Stimulated activated memory B cell treated with anti-CD40 and anti-IgM and Interleukin-4, amounts not matched to agents 10 μg/mL and 1 μg/mL and 100 μg/mL, for 72 hours (primary cell): ENCODE results near the gene NDOR1.
A peak's percentile ranks its signal among the peaks of the same experiment; 100 is the strongest.

Experiments used
- ATAC-seq: fragments of 150-1000 bp; cut with Tn5 transposase; 2 replicates; pipeline ENCODE4 v1.10.0; 2021
- H3K27ac Mint-ChIP-seq: one replicate; pipeline ENCODE4 v1.8.0; 2022; ENCODE audit warnings: mild to moderate bottlenecking, mixed read lengths
- H3K27me3 Mint-ChIP-seq: one replicate; pipeline ENCODE4 v1.8.0; 2022; ENCODE audit warnings: mixed read lengths
- H3K36me3 Mint-ChIP-seq: one replicate; pipeline ENCODE4 v1.8.0; 2022; ENCODE audit warnings: mixed read lengths
- H3K4me1 Mint-ChIP-seq: one replicate; pipeline ENCODE4 v1.8.0; 2022; ENCODE audit warnings: mixed read lengths
- H3K4me3 Mint-ChIP-seq: one replicate; pipeline ENCODE4 v1.8.0; 2022; ENCODE audit warnings: mild to moderate bottlenecking, moderate library complexity, mixed read lengths
- H3K9me3 Mint-ChIP-seq: one replicate; pipeline ENCODE4 v1.8.0; 2022; ENCODE audit warnings: mixed read lengths

The NDOR1 gene

GRCh38 chr9:137198051-137198901 is 7.2 kb upstream of the NDOR1 start:
- H3K27me3 Mint-ChIP-seq = no peaks in the 10 kb centered on the region
- no peak overlapping the region for H3K27ac Mint-ChIP-seq
- H3K4me1 Mint-ChIP-seq = peaks cover 40% of the 10 kb centered on the region
- no peaks in the 10 kb centered on the region for H3K9me3 Mint-ChIP-seq
- H3K36me3 Mint-ChIP-seq = no peaks in the 10 kb centered on the region
- ATAC-seq = no peak
- peak overlapping the region; percentile 81 for H3K4me3 Mint-ChIP-seq

- Mint-ChIP-seq H3K36me3 (no peaks in the 10 kb centered on the region), H3K27me3 (no peaks in the 10 kb centered on the region), H3K27ac (no peak overlapping the region), H3K4me3 (peak overlapping the region; percentile 81), H3K9me3 (no peaks in the 10 kb centered on the region), H3K4me1 (peaks cover 40% of the 10 kb centered on the region)
- no peak for ATAC-seq
Measured at GRCh38 chr9:137198902-137199283, 6.6 kb upstream of the NDOR1 start.

GRCh38 chr9:137199411-137200121 is 5.9 kb upstream of the NDOR1 start:
- no peaks in the 10 kb centered on the region for H3K27me3 Mint-ChIP-seq
- peaks cover 46% of the 10 kb centered on the region for H3K4me1 Mint-ChIP-seq
- peak overlapping the region; percentile 64 for H3K27ac Mint-ChIP-seq
- no peaks in the 10 kb centered on the region for H3K9me3 Mint-ChIP-seq
- H3K4me3 Mint-ChIP-seq = peak overlapping the region; percentile 81
- H3K36me3 Mint-ChIP-seq = no peaks in the 10 kb centered on the region
- ATAC-seq = no peak

GRCh38 chr9:137200311-137201204 is 4.9 kb upstream of the NDOR1 start, which contains the start of gene TPRN:
Gene TPRN, minus strand, starts transcription at chr9:137200741. Its CDS starts 30 bp downstream, at chr9:137200711.
- Mint-ChIP-seq H3K4me1 (peaks cover 52% of the 10 kb centered on the region), H3K36me3 (peaks cover 2% of the 10 kb centered on the region), H3K27ac (peak within 1 kb of the TSS; percentile 81), H3K27me3 (no peaks in the 10 kb centered on the region), H3K9me3 (no peaks in the 10 kb centered on the region), H3K4me3 (peak within 1 kb of the TSS; percentile 85)
- ATAC-seq = peak; percentile 98

- Mint-ChIP-seq H3K9me3 (no peaks in the 10 kb centered on the region), H3K27me3 (no peaks in the 10 kb centered on the region), H3K36me3 (peaks cover 5% of the 10 kb centered on the region), H3K27ac (peak overlapping the region; percentile 81), H3K4me1 (peaks cover 60% of the 10 kb centered on the region), H3K4me3 (peak overlapping the region; percentile 85)
- ATAC-seq = no peak
Measured at GRCh38 chr9:137201205-137201868, 4.2 kb upstream of the NDOR1 start.

GRCh38 chr9:137202966-137203365 is 2.5 kb upstream of the NDOR1 start:
- H3K36me3 Mint-ChIP-seq = peaks cover 20% of the 10 kb centered on the region
- H3K9me3 Mint-ChIP-seq = no peaks in the 10 kb centered on the region
- H3K27me3 Mint-ChIP-seq = no peaks in the 10 kb centered on the region
- H3K4me3 Mint-ChIP-seq = peak overlapping the region; percentile 31
- H3K4me1 Mint-ChIP-seq = peaks cover 66% of the 10 kb centered on the region
- no peak overlapping the region for H3K27ac Mint-ChIP-seq
- no peak for ATAC-seq

- no peaks in the 10 kb centered on the region for H3K27me3 Mint-ChIP-seq
- no peak for ATAC-seq
- peaks cover 27% of the 10 kb centered on the region for H3K36me3 Mint-ChIP-seq
- peak overlapping the region; percentile 96 for H3K27ac Mint-ChIP-seq
- no peaks in the 10 kb centered on the region for H3K9me3 Mint-ChIP-seq
- peak overlapping the region; percentile 85 for H3K4me3 Mint-ChIP-seq
- peaks cover 55% of the 10 kb centered on the region for H3K4me1 Mint-ChIP-seq
Measured at GRCh38 chr9:137204731-137205125, 772 bp upstream of the NDOR1 start.

GRCh38 chr9:137206602-137207001 is 1.1 kb downstream of the NDOR1 start:
- Mint-ChIP-seq H3K27ac (peak overlapping the region; percentile 96), H3K4me1 (peaks cover 52% of the 10 kb centered on the region), H3K27me3 (no peaks in the 10 kb centered on the region), H3K4me3 (peak overlapping the region; percentile 85), H3K9me3 (no peaks in the 10 kb centered on the region), H3K36me3 (peaks cover 35% of the 10 kb centered on the region)
- ATAC-seq = no peak

GRCh38 chr9:137211532-137211931 is 6.0 kb downstream of the NDOR1 start:
- Mint-ChIP-seq H3K36me3 (peaks cover 43% of the 10 kb centered on the region), H3K27me3 (no peaks in the 10 kb centered on the region), H3K9me3 (no peaks in the 10 kb centered on the region), H3K27ac (no peak overlapping the region), H3K4me3 (no peak overlapping the region), H3K4me1 (peaks cover 18% of the 10 kb centered on the region)
- no peak for ATAC-seq

GRCh38 chr9:137212520-137212919 is 7.0 kb downstream of the NDOR1 start:
- Mint-ChIP-seq H3K4me3 (no peak overlapping the region), H3K9me3 (no peaks in the 10 kb centered on the region), H3K36me3 (peaks cover 40% of the 10 kb centered on the region), H3K27me3 (no peaks in the 10 kb centered on the region), H3K27ac (no peak overlapping the region), H3K4me1 (peaks cover 8% of the 10 kb centered on the region)
- ATAC-seq = no peak

GRCh38 chr9:137213160-137214060 is 7.9 kb downstream of the NDOR1 start:
- no peaks in the 10 kb centered on the region for H3K27me3 Mint-ChIP-seq
- no peaks in the 10 kb centered on the region for H3K9me3 Mint-ChIP-seq
- H3K4me1 Mint-ChIP-seq = peaks cover 5% of the 10 kb centered on the region
- peaks cover 37% of the 10 kb centered on the region for H3K36me3 Mint-ChIP-seq
- no peak for ATAC-seq
- H3K27ac Mint-ChIP-seq = no peak overlapping the region
- H3K4me3 Mint-ChIP-seq = no peak overlapping the region

GRCh38 chr9:137214620-137215019 is 9.1 kb downstream of the NDOR1 start:
- Mint-ChIP-seq H3K27ac (no peak overlapping the region), H3K9me3 (no peaks in the 10 kb centered on the region), H3K4me3 (no peak overlapping the region), H3K4me1 (peaks cover 5% of the 10 kb centered on the region), H3K27me3 (no peaks in the 10 kb centered on the region), H3K36me3 (peaks cover 31% of the 10 kb centered on the region)
- ATAC-seq = no peak

GRCh38 chr9:137215196-137215986 is 9.9 kb downstream of the NDOR1 start:
- H3K4me3 Mint-ChIP-seq = no peak overlapping the region
- no peak for ATAC-seq
- H3K36me3 Mint-ChIP-seq = peaks cover 31% of the 10 kb centered on the region

More at GRCh38 chr9:137215196-137215986, 9.9 kb downstream of the NDOR1 start:
- Mint-ChIP-seq H3K9me3 (no peaks in the 10 kb centered on the region), H3K27ac (no peak overlapping the region), H3K4me1 (peaks cover 5% of the 10 kb centered on the region), H3K27me3 (no peaks in the 10 kb centered on the region)
